GM12875 (cell line): ENCODE measurements around the gene NLRP3.
A peak's percentile ranks its signal among the peaks of the same experiment; 100 is the strongest.
"Not testable (repeated sequence)": the region's sequence is repeated elsewhere in the genome, so short reads cannot be mapped to it uniquely, and the experiment has no call there.

ENCODE experiments used
- H3K4me3 ChIP-seq: one replicate; pipeline ENCODE4 v1.5.1; 2011; ENCODE audit warnings: low read depth, low read length, control low read depth
- TF ChIP-seq, protein P1 (sequence below): IDR thresholded peaks from 2 replicates; pipeline ENCODE4 v1.5.1; 2011; ENCODE audit warnings: low read depth, mild to moderate bottlenecking, control low read depth, inconsistent platforms, low read length, moderate library complexity, borderline replicate concordance; ENCODE audit not compliant: insufficient read depth

The NLRP3 gene

DNA sequence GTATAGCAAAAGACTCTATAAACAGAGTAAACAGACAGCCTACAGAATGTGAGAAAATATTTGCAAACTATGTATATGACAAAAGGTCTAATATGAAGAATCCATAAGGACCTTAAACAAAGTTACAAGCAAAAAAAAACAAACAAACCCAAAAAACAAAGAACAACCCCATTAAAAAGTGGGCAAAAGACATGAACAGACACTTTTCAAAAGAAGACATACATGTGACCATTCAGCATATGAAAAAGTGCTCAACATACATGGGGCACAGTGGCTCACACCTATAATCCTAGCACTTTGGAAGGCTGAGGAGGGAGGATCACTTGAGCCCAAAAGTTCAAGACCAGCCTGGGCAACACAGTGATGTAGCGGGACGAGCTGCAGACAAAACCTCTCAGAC, 59.8 kb downstream of the NLRP3 start:
- H3K4me3 ChIP-seq: no peak overlapping the region
- TF ChIP-seq, protein P1, sequence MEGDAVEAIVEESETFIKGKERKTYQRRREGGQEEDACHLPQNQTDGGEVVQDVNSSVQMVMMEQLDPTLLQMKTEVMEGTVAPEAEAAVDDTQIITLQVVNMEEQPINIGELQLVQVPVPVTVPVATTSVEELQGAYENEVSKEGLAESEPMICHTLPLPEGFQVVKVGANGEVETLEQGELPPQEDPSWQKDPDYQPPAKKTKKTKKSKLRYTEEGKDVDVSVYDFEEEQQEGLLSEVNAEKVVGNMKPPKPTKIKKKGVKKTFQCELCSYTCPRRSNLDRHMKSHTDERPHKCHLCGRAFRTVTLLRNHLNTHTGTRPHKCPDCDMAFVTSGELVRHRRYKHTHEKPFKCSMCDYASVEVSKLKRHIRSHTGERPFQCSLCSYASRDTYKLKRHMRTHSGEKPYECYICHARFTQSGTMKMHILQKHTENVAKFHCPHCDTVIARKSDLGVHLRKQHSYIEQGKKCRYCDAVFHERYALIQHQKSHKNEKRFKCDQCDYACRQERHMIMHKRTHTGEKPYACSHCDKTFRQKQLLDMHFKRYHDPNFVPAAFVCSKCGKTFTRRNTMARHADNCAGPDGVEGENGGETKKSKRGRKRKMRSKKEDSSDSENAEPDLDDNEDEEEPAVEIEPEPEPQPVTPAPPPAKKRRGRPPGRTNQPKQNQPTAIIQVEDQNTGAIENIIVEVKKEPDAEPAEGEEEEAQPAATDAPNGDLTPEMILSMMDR: no peak

DNA sequence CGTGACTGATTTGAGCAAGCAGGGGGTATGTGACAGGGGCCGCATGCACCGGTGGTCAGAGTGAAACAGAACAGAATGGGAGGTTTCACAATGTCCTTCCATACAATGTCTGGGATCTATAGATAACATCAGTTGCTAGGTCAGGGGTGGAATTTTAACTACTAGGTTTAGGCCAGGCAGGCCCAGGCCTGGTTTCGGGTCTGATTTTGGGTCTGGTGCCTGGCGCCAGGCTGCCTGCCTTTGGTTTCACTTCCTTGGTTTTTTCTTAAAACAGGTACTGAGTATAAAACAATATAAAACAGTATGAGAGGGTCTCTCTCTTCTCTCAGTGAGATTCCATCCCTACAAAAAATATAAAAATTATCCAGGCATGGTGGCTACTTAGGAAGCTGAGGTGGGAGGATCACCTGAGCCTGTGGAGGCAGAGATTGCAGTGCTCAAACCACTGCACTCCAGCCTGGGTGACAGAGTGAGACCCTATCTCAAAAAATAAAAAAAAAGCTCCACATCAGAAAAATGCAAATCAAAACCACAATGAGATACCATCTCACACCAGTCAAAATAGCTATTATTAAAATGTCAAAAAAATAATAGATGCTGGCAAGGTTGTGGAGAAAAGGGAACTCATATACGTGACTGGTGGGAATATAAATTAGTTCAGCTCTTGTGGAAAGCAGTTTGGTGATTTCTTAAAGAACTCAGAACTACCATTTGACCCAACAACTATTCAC, 60.5 kb downstream of the NLRP3 start:
- not testable (repeated sequence) for H3K4me3 ChIP-seq

DNA sequence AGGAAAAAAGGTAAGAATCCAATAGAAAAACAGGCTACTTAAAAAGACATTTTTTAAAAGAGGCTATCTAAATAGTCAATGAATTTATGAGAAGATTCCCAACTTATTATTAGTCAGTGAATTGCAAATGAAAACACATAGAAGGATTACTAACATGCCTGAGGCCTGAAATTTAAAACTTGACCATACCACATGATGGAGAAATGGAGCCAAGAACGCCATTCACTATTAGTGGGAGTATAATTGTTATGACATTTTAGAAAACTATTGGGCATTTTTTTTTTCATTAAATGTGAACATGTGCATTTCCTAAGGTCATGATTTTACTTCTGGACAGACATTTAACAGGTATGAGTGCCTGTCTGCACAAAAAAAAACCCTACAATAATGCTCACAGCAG, 66.8 kb downstream of the NLRP3 start:
- TF ChIP-seq, protein P1: no peak
- no peak overlapping the region for H3K4me3 ChIP-seq

DNA sequence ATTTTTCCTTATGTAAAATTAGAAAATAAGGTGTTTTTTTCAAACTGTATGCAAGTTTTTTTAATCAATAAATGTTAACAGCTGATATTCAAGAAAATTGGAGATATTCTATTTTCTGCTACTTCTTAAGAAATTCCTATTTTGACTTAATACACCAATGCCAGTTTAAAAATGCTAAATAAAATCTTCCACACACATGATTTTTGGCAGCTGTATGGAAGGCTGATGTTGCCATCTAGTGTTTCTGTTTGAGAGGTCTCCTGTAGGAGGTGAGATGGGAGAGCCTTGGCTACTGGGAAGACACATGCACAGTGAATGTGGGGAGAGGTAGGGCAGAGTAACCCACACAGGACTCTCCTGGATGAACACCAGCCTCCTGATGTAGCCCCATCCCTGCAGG, 71.1 kb downstream of the NLRP3 start:
- TF ChIP-seq, protein P1: peak; percentile 42; the same call in 1 of the 2 replicates
- no peak overlapping the region for H3K4me3 ChIP-seq

DNA sequence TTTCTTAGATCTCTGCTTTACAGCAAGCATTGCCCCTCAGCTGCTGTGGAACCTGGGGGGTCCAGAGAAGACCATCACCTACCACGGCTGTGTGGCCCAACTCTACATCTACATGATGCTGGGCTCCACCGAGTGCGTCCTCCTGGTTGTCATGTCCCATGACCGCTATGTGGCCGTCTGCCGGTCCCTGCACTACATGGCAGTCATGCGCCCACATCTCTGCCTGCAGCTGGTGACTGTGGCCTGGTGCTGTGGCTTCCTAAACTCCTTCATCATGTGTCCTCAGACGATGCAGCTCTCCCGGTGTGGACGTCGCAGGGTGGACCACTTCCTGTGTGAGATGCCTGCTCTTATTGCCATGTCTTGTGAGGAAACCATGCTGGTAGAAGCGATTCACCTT, 75.4 kb downstream of the NLRP3 start:
- no peak overlapping the region for H3K4me3 ChIP-seq
- TF ChIP-seq, protein P1: no peak

DNA sequence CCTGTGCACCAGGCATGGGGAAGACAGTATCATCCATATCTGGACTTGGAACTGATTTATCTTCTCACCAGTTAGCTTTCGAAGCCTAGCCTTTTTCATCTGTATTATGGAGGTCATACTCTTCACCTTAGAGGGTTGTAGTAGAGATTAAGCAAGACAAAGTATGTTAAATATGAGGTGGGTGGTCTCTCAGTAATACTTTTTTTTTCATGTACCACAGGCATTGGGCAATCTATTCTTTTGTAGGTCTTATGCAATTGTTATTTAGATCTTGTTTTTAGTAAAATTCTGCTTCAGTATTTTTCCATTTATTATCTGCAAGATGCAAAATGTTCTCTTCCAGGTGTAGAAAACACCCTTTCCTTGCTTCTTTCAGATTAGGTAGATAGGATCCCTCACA, 77.1 kb downstream of the NLRP3 start:
- TF ChIP-seq, protein P1: no peak
- no peak overlapping the region for H3K4me3 ChIP-seq

DNA sequence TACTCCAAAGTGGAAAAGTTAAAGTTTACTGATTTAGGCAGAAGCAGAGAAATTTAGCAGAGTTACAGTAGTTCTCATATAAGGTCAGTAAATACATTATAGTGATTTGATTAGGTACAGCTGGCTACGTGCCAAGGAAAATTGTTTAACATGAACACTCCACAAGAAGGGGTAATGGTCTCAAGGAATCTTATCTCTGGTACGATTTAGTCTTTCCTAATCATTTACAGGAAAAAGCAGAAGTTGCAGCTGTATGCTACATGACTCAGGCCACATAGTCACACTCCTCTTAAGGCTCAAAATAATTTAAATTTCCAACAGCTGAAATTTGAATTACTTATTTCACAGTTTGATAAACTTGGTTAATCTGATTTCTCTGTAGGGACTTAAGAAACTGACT, 78.8 kb downstream of the NLRP3 start:
- H3K4me3 ChIP-seq: no peak overlapping the region
- TF ChIP-seq, protein P1: no peak
